HEK293 (cell line): ENCODE measurements around the gene BHLHE23.

Experiments
- CTCF ChIA-PET: fragments of 350-600 bp; formaldehyde crosslinking; extraction: SDS; loops from one replicate; lab custom pipeline; 2021; ENCODE audit warnings: antibody characterized with exemption; lab: Yijun Ruan, JAX
- POLR2A ChIA-PET: fragments of 300-600 bp; formaldehyde crosslinking; extraction: SDS; loops from one replicate; lab custom pipeline; 2020; ENCODE audit warnings: antibody characterized with exemption, inconsistent platforms; lab: Yijun Ruan, JAX
- H3K27ac ChIP-seq: fragments of 200-500 bp; sonication (Bioruptor generic); 2 replicates; pipeline ENCODE4 v1.5.1; 2014; ENCODE audit warnings: low read depth, low read length, control low read depth, inconsistent platforms; ENCODE audit errors: extremely low read depth
- H3K36me3 ChIP-seq, 2 experiments: fragments of 200-500 bp in 1 of 2; sonication (Bioruptor generic) in 1 of 2; 1 replicate in 1 of 2; 2 replicates in 1 of 2; pipeline ENCODE4 v1.5.1; 2014 to 2017; ENCODE audit warnings: inconsistent platforms in 2 of 2, low read length in 2 of 2; ENCODE audit not compliant: control insufficient read depth in 2 of 2, insufficient read depth in 1 of 2
- H3K4me1 ChIP-seq: fragments of 200-500 bp; sonication (Bioruptor generic); 2 replicates; pipeline ENCODE4 v1.5.1; 2014; ENCODE audit warnings: mild to moderate bottlenecking, low read length, inconsistent platforms; ENCODE audit not compliant: control insufficient read depth, insufficient read depth
- H3K4me3 ChIP-seq: 2 replicates; pipeline ENCODE4 v1.5.1; 2011; ENCODE audit warnings: low read depth, mild to moderate bottlenecking, control low read depth, low read length, moderate library complexity
- H3K9me3 ChIP-seq: fragments of 200-500 bp; sonication (Bioruptor generic); 2 replicates; pipeline ENCODE4 v1.5.1; 2014; ENCODE audit warnings: low read depth, low read length, inconsistent platforms; ENCODE audit not compliant: control insufficient read depth, insufficient read depth
- EGR2 ChIP-seq: fragments of 450-650 bp; formaldehyde crosslinking; IDR thresholded peaks from 2 replicates; pipeline ENCODE4 v1.5.1; 2016; ENCODE audit warnings: low read depth, missing biosample characterization, missing genetic modification characterization
- KLF8 ChIP-seq: fragments of 450-650 bp; formaldehyde crosslinking; IDR thresholded peaks from 2 replicates; pipeline ENCODE4 v1.5.1; 2016; ENCODE audit warnings: missing biosample characterization, missing genetic modification characterization
- ZBTB1 ChIP-seq: fragments of 450-650 bp; formaldehyde crosslinking; IDR thresholded peaks from 2 replicates; pipeline ENCODE4 v1.5.1; 2016; ENCODE audit warnings: missing biosample characterization, missing genetic modification characterization
- ZFHX2 ChIP-seq: fragments of 450-650 bp; formaldehyde crosslinking; conservative IDR thresholded peaks from 2 replicates; pipeline ENCODE4 v1.5.1; 2016; ENCODE audit warnings: missing biosample characterization, missing genetic modification characterization
- ZNF10 ChIP-seq: fragments of 450-650 bp; formaldehyde crosslinking; IDR thresholded peaks from 2 replicates; pipeline ENCODE4 v1.5.1; 2017; ENCODE audit warnings: missing biosample characterization, missing genetic modification characterization
- ZNF157 ChIP-seq: fragments of 450-650 bp; formaldehyde crosslinking; IDR thresholded peaks from 2 replicates; pipeline ENCODE4 v1.5.1; 2016; ENCODE audit warnings: missing biosample characterization, missing genetic modification characterization
- ZNF19 ChIP-seq: fragments of 450-650 bp; formaldehyde crosslinking; IDR thresholded peaks from 2 replicates; pipeline ENCODE4; 2016; ENCODE audit warnings: missing biosample characterization, missing genetic modification characterization, low read depth
- ZNF341 ChIP-seq: fragments of 450-650 bp; formaldehyde crosslinking; IDR thresholded peaks from 2 replicates; pipeline ENCODE4; 2016; ENCODE audit warnings: low read depth, missing biosample characterization, missing genetic modification characterization
- ZNF366 ChIP-seq: fragments of 450-650 bp; formaldehyde crosslinking; conservative IDR thresholded peaks from 2 replicates; pipeline ENCODE4 v1.5.1; 2016; ENCODE audit warnings: missing biosample characterization, missing genetic modification characterization
- ZNF529 ChIP-seq: fragments of 450-650 bp; formaldehyde crosslinking; IDR thresholded peaks from 2 replicates; pipeline ENCODE4 v1.5.1; 2017; ENCODE audit warnings: missing genetic modification characterization, missing biosample characterization; ENCODE audit not compliant: insufficient replicate concordance
- ZNF548 ChIP-seq: fragments of 450-650 bp; formaldehyde crosslinking; IDR thresholded peaks from 2 replicates; pipeline ENCODE4 v1.5.1; 2016; ENCODE audit warnings: missing biosample characterization, missing genetic modification characterization
- ZNF600 ChIP-seq: fragments of 450-650 bp; formaldehyde crosslinking; IDR thresholded peaks from 2 replicates; pipeline ENCODE4 v1.5.1; 2016; ENCODE audit warnings: missing biosample characterization, missing genetic modification characterization
- ZNF624 ChIP-seq: fragments of 450-650 bp; formaldehyde crosslinking; IDR thresholded peaks from 2 replicates; pipeline ENCODE4 v1.5.1; 2017; ENCODE audit warnings: missing biosample characterization, missing genetic modification characterization
- ZNF747 ChIP-seq: fragments of 450-650 bp; formaldehyde crosslinking; IDR thresholded peaks from 2 replicates; pipeline ENCODE4 v1.5.1; 2016; ENCODE audit warnings: missing biosample characterization, missing genetic modification characterization
- TF ChIP-seq, protein P1 (sequence below): fragments of 450-650 bp; formaldehyde crosslinking; IDR thresholded peaks from 2 replicates; pipeline ENCODE4; 2016; ENCODE audit warnings: missing biosample characterization, missing genetic modification characterization
- TF ChIP-seq, protein P2 (sequence below): fragments of 450-650 bp; formaldehyde crosslinking; conservative IDR thresholded peaks from 2 replicates; pipeline ENCODE4 v1.5.1; 2016; ENCODE audit warnings: low read depth, missing biosample characterization, missing genetic modification characterization

The BHLHE23 gene

DNA sequence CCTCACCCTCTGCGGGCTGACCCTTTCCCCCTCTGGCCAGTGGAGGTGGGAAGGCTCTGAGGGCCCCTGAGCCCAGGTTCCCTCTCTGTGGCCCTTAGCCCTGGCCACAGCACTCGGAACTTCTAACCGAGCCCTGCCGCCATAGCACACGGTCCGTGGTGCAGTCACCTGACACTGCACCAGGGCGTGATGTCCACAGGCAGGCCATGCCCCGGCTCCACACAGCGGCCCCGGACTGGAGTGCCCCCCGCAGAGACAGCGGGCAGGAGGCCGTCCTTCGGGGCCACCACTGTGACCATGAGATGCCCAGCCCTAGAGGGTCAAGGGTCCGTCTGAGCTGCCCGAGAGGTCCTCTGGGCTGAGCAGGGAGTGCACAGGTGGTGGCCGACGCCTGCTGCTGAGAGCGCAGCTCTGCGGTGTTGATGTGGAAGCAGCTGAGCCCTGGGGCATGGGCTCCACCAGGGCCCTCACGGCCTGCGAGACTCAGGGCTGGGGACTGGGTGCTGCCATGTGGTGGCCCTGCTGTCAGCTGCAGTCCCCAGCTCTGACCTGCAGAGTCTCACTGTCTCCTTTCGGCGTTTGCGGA is 11.2 kb upstream of the BHLHE23 start:
- ChIA-PET CTCF (no interaction called here), POLR2A (no interaction called here)
- no peaks in the 10 kb centered on the region for H3K36me3 ChIP-seq
- no peaks in the 10 kb centered on the region for H3K4me1 ChIP-seq
- H3K27ac ChIP-seq, result no peak overlapping the region
- no peaks in the 10 kb centered on the region for H3K9me3 ChIP-seq
- TF ChIP-seq ZNF529 (tag by site-specific recombination) (no peak), ZNF157 (tag by site-specific recombination) (no peak), ZNF341 (tag by site-specific recombination) (no peak), ZNF548 (tag by site-specific recombination) (no peak)
- no peak overlapping the region for H3K4me3 ChIP-seq

- no peaks in the 10 kb centered on the region for H3K9me3 ChIP-seq
- CTCF ChIA-PET, result no interaction called here
- no peaks in the 10 kb centered on the region for H3K4me1 ChIP-seq
- POLR2A ChIA-PET, result no interaction called here
- H3K27ac ChIP-seq, result no peak overlapping the region
- H3K4me3 ChIP-seq, result no peak overlapping the region
- no peaks in the 10 kb centered on the region for H3K36me3 ChIP-seq
- TF ChIP-seq ZNF600 (tag by site-specific recombination), result no peak
- TF ChIP-seq ZNF19 (tag by site-specific recombination), result no peak
- TF ChIP-seq EGR2 (tag by site-specific recombination), result peak; percentile 27; the same call in 1 of the 2 replicates
- TF ChIP-seq, protein P1, sequence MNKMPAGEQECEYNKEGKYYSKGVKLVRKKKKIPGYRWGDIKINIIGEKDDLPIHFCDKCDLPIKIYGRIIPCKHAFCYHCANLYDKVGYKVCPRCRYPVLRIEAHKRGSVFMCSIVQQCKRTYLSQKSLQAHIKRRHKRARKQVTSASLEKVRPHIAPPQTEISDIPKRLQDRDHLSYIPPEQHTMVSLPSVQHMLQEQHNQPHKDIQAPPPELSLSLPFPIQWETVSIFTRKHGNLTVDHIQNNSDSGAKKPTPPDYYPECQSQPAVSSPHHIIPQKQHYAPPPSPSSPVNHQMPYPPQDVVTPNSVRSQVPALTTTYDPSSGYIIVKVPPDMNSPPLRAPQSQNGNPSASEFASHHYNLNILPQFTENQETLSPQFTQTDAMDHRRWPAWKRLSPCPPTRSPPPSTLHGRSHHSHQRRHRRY, result no peak
- TF ChIP-seq ZFHX2 (tag by site-specific recombination), result peak; percentile 48
- TF ChIP-seq, protein P2, sequence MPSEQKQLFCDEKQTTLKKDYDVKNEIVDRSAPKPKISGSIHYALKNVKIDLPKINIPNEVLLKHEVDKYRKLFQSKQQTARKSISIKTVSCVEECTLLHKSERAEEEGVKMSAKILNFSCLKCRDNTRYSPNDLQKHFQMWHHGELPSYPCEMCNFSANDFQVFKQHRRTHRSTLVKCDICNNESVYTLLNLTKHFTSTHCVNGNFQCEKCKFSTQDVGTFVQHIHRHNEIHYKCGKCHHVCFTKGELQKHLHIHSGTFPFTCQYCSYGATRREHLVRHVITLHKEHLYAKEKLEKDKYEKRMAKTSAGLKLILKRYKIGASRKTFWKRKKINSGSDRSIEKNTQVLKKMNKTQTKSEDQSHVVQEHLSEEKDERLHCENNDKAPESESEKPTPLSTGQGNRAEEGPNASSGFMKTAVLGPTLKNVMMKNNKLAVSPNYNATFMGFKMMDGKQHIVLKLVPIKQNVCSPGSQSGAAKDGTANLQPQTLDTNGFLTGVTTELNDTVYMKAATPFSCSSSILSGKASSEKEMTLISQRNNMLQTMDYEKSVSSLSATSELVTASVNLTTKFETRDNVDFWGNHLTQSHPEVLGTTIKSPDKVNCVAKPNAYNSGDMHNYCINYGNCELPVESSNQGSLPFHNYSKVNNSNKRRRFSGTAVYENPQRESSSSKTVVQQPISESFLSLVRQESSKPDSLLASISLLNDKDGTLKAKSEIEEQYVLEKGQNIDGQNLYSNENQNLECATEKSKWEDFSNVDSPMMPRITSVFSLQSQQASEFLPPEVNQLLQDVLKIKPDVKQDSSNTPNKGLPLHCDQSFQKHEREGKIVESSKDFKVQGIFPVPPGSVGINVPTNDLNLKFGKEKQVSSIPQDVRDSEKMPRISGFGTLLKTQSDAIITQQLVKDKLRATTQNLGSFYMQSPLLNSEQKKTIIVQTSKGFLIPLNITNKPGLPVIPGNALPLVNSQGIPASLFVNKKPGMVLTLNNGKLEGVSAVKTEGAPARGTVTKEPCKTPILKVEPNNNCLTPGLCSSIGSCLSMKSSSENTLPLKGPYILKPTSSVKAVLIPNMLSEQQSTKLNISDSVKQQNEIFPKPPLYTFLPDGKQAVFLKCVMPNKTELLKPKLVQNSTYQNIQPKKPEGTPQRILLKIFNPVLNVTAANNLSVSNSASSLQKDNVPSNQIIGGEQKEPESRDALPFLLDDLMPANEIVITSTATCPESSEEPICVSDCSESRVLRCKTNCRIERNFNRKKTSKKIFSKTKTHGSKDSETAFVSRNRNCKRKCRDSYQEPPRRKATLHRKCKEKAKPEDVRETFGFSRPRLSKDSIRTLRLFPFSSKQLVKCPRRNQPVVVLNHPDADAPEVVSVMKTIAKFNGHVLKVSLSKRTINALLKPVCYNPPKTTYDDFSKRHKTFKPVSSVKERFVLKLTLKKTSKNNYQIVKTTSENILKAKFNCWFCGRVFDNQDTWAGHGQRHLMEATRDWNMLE (tag by site-specific recombination), result no peak
- TF ChIP-seq KLF8, result no peak
- TF ChIP-seq ZNF366 (tag by site-specific recombination), result no peak
These were observed 10.5 kb upstream of the BHLHE23 start for GRCh38 chr20:63017076-63017825.

- POLR2A ChIA-PET, result no interaction called here
- TF ChIP-seq EGR2 (tag by site-specific recombination) (no peak), ZNF747 (tag by site-specific recombination) (no peak), ZNF624 (tag by site-specific recombination) (no peak), ZBTB1 (tag by site-specific recombination) (no peak), ZNF10 (no peak)
These were observed 9.8 kb upstream of the BHLHE23 start for GRCh38 chr20:63016514-63017075.

More at GRCh38 chr20:63016514-63017075, 9.8 kb upstream of the BHLHE23 start:
- H3K4me3 ChIP-seq, result no peak overlapping the region
- H3K4me1 ChIP-seq, result no peaks in the 10 kb centered on the region
- H3K27ac ChIP-seq, result no peak overlapping the region
- H3K9me3 ChIP-seq, result no peaks in the 10 kb centered on the region
- CTCF ChIA-PET, result no interaction called here
- H3K36me3 ChIP-seq, result no peaks in the 10 kb centered on the region
